GM19467 (cell line): ENCODE results near the gene FANCI.
A peak's percentile ranks its signal among the peaks of the same experiment; 100 is the strongest.

ENCODE experiments used
- ATAC-seq: cut with Tn5 transposase; IDR thresholded peaks from one replicate; pipeline ENCODE4 v1.9.1; 2021; ENCODE audit warnings: mild to moderate bottlenecking, moderate library complexity; ENCODE audit not compliant: unreplicated experiment

The FANCI gene

DNA sequence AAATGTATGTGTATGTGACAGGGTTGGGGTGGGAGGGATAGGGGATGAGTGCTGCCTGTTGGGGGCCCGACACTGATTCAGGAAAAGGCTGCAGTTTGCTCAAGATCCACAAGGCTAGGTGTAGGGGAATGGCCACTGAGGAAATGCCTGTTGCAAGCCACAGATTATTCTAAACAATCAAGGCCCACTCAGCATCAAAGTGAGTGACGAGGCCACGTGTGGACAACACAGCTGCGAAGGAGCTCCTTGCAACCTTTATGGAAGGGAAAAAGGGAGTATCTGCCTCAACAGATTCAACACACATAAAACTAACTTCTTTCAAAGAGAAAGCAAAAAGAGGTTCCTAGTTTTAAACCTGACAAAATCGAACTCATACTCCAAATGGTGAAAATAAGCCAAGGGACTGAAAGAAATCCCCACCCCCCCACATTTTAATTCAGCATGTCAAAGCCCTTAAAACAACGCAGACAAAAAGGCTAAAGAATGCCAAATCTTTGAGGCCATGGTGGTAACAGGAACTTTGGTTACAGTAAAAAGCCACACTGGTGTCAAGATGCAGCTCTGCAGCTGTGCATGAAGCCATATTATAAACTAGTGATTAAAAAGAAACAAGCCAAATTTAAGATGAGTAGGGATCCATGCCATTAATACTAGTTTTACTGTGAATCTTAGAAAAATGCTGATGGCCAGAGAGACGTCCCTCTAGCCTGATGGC lies 87.3 kb downstream of the FANCI start:
- no peak for ATAC-seq

DNA sequence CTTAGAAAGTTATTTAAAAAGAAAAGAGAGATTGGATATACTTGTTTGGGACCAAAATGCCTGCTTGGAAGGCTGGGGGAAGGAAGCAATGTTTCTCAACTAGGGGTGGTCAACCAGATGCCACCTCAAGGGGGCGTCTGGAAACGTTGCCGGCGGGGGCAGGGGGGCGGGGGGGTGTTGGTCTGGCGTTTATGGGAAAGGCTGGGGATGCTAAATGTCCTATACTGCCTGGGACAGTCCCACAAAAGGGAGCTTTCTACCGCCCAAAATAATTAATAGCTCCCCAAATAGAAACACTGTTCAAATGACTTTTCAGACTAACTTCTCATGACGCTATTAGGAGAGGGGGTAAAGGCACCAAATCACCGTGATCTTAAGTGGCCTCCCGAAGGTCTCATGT lies 88.7 kb downstream of the FANCI start:
- no peak for ATAC-seq

DNA sequence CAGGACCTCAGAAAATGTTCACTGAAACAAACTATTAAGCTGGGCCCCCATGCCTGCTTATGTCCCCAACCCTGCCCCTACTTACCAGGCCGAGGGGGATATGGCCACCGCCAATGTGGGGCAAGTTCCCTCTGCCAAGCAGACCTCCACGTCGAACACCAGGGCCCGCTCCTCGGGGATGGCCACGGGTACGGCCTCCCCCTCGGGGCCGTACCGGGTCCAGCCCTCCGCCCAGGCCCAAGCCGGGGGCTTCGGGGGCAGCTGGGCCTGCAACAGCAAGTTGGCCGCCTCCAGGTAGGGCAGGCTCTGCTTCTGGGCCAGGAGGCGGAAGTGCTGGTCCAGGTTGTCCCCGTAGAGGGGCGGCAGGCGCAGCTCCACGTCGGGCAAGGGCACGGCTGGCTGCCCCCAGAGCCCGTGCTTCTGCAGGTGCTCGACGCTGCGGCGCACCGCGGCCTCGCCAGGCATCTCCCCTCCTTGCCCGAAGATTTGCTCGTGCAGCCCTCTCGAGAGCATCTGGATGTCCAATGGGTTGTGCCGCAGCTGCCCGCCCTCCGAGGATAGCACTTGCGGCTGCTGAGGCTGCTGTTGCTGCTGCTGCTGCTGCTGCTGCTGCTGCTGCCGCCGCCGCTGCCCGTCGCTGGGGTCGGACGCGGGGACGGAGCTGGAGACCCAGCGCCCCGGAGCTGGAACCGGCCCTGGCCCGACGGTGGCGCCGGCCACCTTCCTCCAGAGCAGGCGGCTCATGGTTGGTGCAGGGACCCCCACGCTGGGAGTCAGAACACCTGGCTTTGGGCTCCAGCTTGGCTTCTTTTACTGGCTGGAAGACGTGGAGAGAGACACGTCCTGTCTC lies 89.5 kb downstream of the FANCI start:
- no peak for ATAC-seq

DNA sequence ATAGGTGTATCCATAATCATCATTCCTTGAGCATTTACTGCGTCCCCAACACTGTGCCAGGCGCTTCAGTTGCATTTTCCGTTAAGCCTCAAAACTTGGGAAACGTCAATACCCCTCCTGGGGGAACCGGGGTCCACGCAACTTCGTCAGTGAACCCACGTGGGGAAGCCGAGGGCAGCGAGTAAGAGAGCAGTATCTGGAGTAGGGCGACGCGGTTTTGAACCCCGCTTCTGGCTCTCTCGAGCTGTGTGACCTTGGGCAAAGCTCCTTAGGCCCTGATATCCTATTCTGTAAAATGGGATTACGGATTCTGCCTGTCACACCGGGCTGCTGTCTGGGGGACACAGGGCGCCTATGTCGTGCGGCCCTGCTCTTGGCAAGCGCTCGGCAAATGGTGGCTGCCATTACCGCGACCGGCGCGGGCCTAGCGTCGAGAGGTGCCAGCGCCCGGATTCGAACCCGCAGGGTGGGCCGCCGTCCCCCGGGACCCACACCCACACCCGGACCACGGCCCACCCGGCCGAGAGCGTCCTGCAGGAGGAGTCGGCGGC lies 90.3 kb downstream of the FANCI start:
- ATAC-seq: no peak

DNA sequence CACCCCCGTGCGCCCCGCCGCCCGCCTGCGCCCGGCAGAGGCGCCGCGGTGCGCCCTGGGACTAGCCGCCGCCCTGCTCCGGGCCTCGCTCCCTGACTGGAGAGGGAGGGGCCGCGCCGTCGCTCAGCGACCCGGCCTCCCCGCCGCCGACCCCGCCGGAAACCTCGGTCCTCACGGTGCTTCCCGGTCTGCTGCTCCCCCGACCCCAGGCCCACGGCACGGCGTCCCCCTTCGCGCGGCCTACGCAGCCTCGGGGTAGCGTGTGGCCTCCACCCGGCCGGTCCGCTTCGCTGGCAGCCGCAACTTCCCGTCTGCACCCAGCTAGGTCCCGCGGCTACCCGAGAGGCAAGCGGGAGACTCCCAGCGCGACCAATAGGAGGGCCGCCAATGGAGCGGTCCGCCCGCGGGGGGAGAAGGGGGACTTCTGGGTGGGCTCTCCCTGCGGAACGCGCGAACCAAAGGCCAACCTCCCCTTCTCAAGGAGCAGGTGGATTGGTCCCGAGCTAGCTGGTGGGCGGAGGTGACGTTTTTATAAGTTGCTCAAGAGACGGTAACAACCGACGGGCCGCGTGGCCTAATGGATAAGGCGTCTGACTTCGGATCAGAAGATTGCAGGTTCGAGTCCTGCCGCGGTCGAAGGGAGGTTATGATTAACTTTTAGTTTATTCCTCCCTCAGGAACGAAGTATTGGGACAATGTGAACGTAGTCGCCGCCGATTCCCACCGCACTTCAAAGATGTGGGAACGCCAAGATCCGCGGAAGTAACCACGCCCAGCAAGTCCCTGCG lies 90.9 kb downstream of the FANCI start, which contains the start of gene POLG:
TSS of gene POLG (minus strand) at position 315 of the 788 bp plus-strand sequence. CDS start 1,070 bp downstream, outside the sequence.
- peak; percentile 78 for ATAC-seq

DNA sequence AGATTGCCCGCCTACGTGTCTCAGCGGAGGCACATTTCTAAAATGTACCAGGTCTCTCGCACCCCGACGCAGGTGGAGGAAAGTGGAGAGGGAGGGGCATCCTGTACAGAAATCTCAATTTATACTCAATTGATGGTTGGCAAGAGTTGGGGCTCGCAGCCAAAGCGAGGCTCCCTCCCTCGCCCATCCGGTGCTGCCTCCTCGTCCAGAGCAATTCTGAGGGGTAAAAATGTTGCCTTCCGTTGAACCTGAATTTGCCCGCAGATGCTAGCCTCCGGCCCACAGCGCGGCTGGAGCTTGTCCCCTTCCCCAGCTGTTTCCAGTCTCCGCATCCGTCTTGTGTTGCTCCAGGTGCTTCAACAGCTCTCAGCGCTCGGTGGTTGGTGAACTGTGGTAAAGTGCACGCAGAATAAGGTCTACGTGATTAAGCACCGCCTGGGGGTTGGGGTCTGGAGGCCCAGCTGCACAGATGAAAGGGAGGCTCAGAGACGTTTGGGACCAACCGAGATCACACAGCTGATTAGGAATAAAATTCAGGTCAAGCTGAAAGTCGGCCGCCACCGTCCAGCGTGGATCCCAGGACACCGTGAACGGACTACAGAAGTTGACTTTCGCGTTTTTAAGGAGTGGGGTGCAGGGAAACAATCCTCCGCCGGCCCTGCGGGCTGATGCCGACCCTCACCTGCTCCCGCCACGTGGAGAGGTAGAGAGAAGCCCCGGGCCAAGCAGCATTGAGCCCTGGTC lies 91.7 kb downstream of the FANCI start:
- ATAC-seq: no peak

DNA sequence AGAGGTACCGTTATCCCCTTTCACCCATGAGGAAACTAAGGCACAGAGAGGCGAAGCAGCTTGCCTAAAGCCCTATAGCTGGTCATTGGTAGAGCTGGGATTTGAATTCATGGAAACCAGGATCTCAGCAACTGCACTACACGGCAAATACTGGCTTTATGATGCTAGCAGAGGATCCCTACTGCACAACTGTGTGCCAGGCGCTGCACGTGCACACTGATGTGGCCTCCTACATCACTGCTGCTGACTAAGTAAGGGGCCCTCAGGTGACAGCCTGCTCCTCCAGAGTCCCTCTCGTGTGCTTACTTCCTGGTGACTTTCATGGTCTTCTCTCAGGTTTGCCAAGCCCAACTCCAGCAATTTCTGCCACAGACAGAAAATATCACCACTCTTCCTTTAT lies 94.3 kb downstream of the FANCI start:
- no peak for ATAC-seq

DNA sequence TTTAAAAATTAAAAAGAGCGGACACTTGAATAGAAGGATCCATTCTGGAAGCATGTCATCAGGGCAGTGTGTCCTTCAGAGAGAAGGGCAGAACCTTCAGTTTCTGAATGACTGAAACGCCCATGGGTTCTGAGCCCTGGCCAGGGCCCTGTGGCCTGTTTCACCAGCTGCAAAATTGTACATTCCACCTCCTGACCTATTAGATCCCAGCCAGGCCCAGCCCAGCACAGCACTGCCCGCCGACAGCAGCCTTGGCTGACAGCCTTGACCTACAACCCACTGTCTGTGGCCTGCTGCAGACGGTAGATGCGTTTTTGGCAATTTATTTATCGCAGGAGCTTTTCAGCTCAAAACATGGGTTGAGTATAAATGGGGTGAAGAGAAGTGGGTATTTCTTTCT lies 96.8 kb downstream of the FANCI start:
- no peak for ATAC-seq

DNA sequence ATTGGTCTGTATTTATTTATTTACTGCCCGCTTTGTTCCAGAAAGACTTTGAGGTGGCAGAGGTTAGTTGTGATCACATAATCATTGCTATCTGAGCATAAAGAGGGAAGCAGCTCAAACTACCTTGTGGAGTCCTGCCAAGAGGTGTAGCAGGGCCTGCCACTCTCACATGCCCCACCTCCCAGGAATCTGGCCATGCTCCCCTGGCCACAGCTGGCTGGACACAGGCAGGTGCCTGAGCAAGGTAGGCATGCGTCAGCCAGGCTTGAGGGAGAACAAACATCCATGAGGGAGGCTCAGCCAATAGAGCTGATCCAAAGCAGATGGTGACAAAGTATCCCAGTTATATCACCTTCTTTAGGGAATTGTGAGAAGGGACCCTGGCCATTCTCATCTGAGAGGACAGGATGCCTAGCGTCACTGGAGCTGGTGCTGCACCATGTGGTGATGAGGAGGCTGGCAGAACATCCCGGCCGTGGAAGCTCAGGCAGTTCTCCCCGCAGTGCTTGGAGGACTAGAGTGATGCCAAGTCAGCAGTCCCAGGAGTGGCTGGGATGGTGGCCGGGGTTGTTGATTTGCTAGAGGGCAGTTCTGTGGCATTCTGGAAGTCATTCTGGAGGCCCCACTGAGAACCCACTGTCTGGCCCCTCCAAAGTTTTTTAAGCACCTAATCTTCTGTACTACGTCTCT lies 97.7 kb downstream of the FANCI start:
- no peak for ATAC-seq

DNA sequence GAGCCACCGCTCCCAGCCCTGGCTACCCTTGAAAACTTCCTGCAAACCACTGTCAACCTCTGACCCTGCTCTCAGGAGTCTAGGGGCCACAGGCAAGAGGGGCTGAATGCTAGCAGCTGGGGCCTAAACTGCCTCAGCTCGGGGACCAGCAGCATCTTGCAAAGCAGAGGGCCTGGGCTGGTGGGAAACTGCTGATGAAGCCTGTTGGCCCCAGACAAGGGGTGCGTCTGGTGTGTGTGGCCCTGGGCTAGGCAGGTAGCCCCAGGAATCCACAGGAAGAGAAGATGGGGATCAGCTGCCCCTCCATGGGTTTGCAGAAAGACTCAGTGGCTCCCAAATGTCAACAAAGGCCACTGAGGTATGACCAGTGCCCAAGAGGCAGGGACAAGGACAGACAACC lies 99.1 kb downstream of the FANCI start:
- ATAC-seq: no peak

DNA sequence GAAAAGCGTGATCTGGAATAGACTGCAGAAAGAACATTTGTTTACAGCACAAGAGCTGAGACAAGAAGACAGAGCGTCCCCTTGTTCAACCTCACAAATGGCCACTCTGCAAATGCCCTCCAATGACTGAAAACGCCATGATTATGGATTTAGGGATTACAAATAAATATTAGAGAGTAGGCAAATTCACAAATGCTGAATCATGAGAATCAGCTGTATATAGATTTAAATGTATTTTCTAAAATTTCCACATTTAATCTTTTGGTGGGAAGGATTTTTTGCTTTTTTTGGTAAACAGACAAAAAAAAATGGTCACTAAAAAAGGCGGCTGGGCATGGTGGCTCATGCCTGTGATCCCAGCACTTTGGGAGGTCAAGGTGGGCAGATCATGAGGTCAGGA lies 101.5 kb downstream of the FANCI start:
- no peak for ATAC-seq

DNA sequence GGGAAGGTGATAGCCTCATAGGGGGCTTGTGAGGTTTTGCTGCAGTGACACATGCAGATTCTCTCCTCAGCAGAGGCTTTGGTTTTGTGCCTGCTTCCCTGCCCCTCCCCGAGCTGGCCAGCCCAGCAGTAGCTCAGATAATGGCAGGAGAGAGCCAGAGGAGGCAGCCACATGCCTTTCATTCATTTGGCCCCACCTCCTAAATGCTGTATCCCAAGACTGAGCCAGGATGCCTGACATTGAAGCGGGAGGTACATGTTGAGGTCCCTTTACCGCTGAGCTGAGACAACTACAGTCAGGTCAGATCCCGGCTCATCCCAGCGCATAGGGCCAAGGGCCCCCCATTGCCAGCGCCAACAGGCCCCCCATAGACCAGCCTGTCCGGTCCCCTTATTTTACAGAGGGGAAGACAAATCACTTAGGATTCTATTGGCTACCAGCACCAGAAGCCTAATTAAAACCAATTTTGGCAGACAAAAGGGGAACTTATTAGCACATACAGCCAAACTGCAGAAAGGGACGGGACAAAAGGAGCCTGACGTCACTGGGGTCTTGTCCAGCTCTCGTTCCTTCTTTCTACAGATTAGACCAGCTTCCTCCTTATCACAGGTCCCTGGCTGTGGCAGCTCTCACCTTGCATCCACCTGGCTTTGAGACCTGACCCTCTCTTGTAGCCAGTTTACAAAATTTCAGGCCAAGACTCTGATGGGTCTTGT lies 102.9 kb downstream of the FANCI start:
- no peak for ATAC-seq

DNA sequence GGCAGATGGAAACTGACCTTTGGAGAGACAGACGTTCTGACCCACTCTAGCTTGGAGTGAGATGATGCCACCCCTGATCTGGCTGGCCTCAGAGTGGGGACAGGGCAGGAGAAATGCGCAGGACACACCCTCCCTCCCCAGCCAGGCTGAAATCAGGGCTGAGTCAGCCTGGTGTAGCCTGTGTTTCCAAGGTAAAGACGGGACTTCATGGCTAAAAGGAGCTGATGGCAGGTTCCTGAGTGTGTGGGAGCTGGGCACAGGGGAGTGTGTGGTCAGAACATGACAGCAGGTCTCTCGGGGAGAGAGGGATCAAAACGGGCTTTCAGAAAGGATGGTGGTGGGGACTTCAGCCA lies 105.4 kb downstream of the FANCI start:
- no peak for ATAC-seq

DNA sequence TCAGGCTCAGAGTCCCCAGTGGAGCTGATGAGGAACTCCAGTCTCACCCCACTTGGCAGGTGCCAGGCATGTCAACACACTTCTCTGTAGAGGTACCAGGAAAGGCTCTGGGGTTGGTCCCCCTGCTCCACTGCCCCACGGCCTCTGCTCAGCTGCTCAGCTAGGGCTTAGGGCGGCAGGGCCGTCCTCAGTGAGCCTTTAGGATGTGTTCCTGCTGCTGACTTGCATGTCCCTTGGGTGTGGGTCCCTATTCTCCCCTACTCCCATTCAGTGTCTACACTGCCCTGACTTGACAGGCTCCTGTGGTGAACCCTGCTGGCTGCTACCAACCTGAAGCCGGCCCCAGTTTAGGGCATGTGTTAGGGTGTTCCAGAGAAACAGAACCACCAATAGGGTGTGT lies 108.7 kb downstream of the FANCI start:
- ATAC-seq: no peak

DNA sequence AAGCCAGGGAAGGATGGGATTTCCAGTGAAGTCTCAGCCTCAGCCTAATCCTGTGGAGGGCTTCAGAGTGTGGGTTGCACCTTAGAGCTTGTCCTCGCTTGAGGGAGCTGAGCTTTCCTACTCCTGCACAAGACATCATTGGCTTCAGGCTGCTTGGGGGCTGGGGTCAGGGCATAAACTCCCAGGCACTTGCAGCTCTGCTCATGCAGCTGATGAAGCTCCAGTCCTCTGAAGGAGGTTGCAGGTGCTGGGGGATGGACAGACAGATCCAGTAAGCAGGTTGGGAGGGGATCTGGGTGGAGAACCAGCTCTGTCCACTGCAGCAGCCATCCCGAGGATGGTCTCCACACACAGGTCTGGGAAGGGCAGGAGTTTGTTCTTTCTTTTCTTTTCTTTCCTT lies 110.2 kb downstream of the FANCI start:
- no peak for ATAC-seq

DNA sequence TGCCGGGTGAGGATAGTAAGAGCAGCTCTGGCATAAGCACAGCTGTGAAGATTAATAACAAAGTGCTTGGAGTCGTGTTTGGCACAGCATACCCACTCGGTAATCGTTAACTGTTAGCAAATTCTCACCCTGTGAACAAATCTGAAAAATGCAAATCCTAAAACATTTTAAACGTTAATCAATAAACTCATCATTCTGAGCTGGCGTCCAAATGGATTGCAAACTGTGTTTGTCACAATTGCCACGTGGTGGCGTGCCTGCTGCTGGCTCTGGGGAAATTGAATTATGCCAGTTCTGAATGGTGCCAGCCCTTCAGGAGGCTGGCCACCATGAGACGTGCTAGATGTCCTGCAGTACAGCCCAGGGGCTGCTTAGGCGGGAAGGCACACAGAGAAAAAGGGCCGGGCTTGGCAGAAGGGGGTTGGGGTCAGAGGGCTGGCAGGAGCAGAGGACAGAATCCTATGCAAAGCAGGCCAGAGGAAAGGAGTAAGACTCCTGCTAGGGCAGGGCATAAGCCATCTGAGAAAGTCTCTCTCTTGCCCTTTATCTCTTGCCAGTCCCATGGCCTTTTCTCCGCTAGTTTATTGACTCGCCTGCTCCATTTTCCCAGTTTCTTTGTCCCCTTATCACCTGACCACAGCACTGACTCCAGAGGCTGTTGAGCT lies 113.0 kb downstream of the FANCI start:
- no peak for ATAC-seq

DNA sequence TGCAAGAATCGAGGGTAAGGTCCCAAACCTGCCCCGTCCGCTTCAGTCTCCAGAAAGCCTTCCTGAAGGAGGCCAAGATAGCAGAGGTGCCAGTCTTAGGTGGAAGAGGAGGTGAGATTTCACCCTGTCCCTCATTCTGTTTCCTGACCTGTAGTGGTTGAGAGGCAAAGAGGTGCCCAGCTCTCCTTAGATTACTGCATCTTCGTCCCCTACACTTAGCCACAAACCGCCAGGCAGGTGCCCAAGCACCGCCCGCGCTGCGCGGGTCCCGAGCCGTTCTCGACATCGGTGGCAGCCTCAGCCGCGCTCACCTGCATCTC lies 114.6 kb downstream of the FANCI start:
- ATAC-seq: no peak

DNA sequence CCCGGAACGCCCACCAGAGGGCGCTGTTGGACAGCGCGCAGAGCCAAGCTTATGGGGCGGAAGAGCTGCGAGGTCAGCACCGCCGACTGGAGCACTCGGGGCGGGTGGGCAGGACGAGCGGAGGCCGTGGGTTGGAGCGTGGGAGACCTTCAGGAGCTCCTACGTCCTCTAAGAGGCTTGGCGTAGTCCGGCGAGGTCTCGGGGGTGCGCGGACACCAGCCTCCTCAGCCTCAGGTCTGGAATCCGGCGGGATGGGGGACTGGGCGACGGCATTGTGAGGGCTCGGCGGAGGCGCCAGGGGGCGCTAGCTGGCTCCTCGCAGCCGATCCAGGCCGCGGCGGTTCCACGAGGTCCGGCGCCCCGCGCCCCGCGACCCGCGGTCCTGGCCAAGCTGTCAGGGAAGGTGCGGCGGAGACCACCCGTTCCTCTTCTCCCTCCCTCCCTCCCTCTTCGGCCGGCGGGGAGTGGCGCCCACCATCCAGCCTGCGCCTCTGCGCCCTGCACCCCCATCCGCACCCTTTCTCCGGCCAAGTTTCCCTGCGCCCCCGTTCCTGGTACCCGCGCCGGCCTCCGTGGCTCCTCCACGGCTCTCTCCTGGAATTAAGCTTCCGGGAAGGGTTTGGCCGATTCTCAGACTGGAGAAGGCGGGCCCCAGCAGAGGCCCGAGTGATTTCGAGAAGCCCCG lies 115.1 kb downstream of the FANCI start:
- ATAC-seq: peak; percentile 76
